Omental fat pad (tissue), 4 donors: ENCODE results near the gene GARIN3. TPM values are rescaled to one million over a fixed set of nuclear protein-coding genes. Genes with fewer than 3 reads are reported as not detected.

Experiments used
- ATAC-seq: fragments of 150-250 bp; one replicate; pipeline ENCODE4 v1.9.1; 2016; ENCODE audit warnings: mild to moderate bottlenecking, moderate library complexity; ENCODE audit not compliant: low FRiP score
- DNase-seq: peaks from one replicate; pipeline ENCODE4 v3.0.0-alpha.2; 2019; ENCODE audit warnings: low spot score
- total RNA-seq, 4 donors: library from RNA; depleted of rRNA; stranded (reverse); fragments of >200 nt; gene quantifications; one replicate each; pipeline ENCODE4 v1.1.0, GENCODE V29; 2016
- TF ChIP-seq, protein P1 (sequence below), 3 donors: fragments of 450-650 bp; IDR thresholded peaks; one replicate each; pipeline ENCODE4 v1.5.1; 2016 to 2017; ENCODE audit warnings: antibody characterized with exemption in 3 of 3, mild to moderate bottlenecking in 3 of 3, moderate library complexity in 2 of 3

Gene GARIN3
- total RNA-seq, 4 donors from 2014 or later, result not detected

DNA sequence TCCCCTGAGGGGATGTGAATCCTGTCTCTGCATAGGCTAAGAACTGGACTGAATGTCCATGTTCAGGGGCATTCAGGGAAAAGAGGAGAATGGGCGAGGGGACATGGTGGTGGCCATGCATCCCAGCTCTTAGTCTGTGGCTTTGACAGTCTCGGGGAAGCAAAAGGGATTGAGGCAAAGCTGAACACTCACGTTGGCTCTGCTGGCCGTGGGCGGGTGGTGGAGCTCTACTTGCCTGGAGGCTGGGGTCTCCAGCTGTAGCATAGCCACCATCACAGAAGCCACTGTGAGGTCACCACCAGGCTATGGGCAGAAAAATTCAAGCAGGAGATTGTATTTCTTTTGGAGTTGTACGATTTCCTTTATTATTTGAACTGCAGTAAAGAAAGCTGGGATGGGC, 4.1 kb downstream of the GARIN3 start:
- TF ChIP-seq, protein P1, sequence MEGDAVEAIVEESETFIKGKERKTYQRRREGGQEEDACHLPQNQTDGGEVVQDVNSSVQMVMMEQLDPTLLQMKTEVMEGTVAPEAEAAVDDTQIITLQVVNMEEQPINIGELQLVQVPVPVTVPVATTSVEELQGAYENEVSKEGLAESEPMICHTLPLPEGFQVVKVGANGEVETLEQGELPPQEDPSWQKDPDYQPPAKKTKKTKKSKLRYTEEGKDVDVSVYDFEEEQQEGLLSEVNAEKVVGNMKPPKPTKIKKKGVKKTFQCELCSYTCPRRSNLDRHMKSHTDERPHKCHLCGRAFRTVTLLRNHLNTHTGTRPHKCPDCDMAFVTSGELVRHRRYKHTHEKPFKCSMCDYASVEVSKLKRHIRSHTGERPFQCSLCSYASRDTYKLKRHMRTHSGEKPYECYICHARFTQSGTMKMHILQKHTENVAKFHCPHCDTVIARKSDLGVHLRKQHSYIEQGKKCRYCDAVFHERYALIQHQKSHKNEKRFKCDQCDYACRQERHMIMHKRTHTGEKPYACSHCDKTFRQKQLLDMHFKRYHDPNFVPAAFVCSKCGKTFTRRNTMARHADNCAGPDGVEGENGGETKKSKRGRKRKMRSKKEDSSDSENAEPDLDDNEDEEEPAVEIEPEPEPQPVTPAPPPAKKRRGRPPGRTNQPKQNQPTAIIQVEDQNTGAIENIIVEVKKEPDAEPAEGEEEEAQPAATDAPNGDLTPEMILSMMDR (IDR thresholded peaks at IDR 0.05), result no peak
- DNase-seq (no peak), ATAC-seq (no peak)

DNA sequence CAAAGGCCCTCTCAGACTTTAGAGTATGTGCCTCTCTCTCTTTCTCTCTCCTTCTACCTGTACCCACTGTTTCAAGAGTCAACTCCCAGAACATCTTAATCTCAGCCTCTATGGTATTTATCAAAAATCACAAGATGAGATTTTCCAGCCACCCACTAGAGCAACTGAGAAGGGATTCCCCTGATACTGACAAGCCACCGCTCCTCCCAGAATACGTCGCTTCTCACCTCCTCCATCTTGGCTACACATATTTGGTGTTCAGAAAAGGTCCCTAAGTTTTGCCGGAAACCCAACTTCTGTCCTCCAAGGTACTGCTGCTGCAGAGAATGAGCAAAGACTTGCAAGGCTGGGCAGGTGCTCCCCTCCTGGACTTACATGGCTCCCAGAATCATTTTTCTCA, 6.1 kb downstream of the GARIN3 start:
- ATAC-seq (no peak), DNase-seq (no peak)
- TF ChIP-seq, protein P1 (IDR thresholded peaks at IDR 0.05), result no peak

DNA sequence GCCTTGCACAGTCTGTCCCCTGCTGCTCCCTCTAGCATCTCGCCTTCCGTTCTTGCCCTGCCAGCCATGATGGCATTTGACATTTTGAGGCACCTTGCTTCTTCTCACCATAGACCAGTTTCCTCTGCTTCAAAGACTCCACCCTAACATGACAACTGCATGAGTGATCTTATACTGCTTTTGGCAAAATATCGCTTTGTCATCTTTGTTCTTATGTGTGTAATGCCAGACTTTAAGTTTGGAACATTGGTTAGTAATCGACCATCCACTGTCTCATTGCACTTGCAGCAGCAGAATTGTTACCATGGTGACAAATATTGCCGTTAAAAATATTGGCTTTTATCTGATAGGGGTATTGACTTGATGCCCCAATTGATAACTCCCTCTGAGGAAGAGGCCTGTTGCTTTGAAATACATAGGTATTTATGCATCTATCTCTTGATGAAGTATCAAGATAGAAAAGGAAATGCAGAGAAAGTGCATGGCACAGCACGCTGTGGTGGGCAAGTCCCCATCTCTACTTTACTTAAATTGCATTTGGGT, 6.8 kb downstream of the GARIN3 start:
- TF ChIP-seq, protein P1 (IDR thresholded peaks at IDR 0.05), result no peak
- ATAC-seq, result no peak
- no peak for DNase-seq

DNA sequence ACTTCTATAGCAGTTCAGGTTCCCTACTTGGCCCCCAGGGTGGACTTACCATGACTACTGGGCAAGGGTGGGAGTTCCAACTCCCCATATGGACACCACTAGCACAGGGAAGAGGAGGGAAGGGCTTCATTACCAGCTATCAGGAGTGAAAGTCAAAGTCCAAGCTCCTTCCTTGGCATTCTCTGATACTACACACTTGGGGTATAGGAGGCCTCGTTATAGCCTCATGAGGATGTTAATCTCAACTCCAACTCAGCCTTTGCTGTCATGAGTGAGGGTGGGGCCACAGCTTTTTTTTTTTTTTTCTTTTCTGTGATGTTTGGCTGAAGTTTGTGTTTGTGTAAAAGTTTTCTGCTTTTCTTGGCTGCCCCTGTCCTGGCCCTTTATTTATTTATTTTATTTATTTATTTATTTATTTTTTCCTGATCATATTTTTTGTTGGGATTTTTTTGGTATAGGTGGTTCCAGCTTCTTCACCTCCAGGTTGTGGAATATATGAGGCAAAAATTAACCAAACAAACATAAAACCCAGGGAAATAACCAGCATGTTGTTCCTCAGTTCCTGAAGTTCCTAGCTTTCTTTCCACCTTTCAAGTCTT, 8.7 kb downstream of the GARIN3 start:
- ATAC-seq, result no peak
- TF ChIP-seq, protein P1 (IDR thresholded peaks at IDR 0.05), result no peak
- DNase-seq, result no peak

DNA sequence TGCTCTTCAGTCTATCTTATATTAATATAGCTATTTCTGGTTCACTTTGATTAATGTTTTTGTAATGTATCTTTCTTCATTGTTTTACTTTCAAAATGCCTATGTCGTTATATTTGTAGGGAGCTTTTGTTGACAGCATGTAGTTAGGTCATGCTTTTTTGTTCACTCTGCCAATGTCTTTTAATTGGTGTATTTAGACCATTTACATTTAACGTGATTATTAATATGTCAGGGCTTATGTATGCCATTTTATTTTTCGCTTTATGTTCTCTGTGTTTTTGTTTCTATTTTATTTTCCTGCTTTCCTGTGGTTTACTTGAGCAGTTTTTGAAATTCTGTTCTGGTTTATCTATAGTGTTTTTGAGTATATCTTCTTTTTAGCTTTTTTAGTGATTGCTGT, 10.8 kb downstream of the GARIN3 start:
- ATAC-seq (no peak), DNase-seq (no peak)
- TF ChIP-seq, protein P1 (IDR thresholded peaks at IDR 0.05), result no peak

GRCh38 chr5:157150995-157151394, 15.1 kb downstream of the GARIN3 start:
- TF ChIP-seq, protein P1 (IDR thresholded peaks at IDR 0.05), result no peak
- DNase-seq, result no peak

More at GRCh38 chr5:157150995-157151394, 15.1 kb downstream of the GARIN3 start:
- no peak for ATAC-seq
